H1 (cell line): ENCODE results near the gene MPP3. TPM values are rescaled to one million over a fixed set of nuclear protein-coding genes. Genes with fewer than 3 reads are reported as not detected.

Experiments used
- BRCA1 ChIP-seq: IDR thresholded peaks from 2 replicates; pipeline ENCODE4 v1.6.1; 2012; ENCODE audit warnings: low read depth, low read length, improper control_type of control experiment
- CBX8 ChIP-seq: fragments of 300-800, 300-1000 bp; sonication (generic); IDR thresholded peaks from 2 replicates; pipeline ENCODE4 v1.7.1; 2016; ENCODE audit warnings: low read depth, low read length, borderline replicate concordance
- CREB1 ChIP-seq: IDR thresholded peaks from 2 replicates; pipeline ENCODE4 v1.6.1; 2012; ENCODE audit warnings: inconsistent platforms
- PHF8 ChIP-seq: fragments of 200-600 bp; sonication (generic); conservative IDR thresholded peaks from 2 replicates; pipeline ENCODE4 v1.7.1; 2012; ENCODE audit warnings: low read depth, mild to moderate bottlenecking, inconsistent platforms, low read length, moderate library complexity
- SP2 ChIP-seq: IDR thresholded peaks from 2 replicates; pipeline ENCODE4 v1.6.1; 2012; ENCODE audit warnings: mild to moderate bottlenecking, low read length, inconsistent platforms
- polyA plus RNA-seq, 7 experiments: library from polyadenylated mRNA; depleted of rRNA in 3 of 7; stranded (reverse) in 5 of 7; unstranded in 2 of 7; fragments of >200 nt in 5 of 7; fragments of 200-250 nt in 2 of 7; gene quantifications; 1 replicate in 5 of 7; 2 replicates in 1 of 7; 4 replicates in 1 of 7; pipeline versions ENCODE4 v1.2.1 to v1.2.3, GENCODE V29; 2011 to 2013; ENCODE audit warnings: missing spikeins in 2 of 7, mixed read lengths in 2 of 7
- total RNA-seq: library from RNA; stranded (reverse); fragmentation: NEBNext Ultra II Directional; extraction: Animal tissue kit (Norgen Biotek cat#: 25700); gene quantifications from 2 replicates; pipeline ENCODE4 v1.2.1, GENCODE V29; 2021

The MPP3 gene
- total and polyA plus RNA-seq, 2 of the 8 experiments (the other 6 are each of a cell fraction or from before 2014, with no cell fraction given) = 3.1 to 6.1 TPM

GRCh38 chr17:43817826-43818225 lies 15.1 kb downstream of the MPP3 start (continued):
- TF ChIP-seq CREB1 (no peak), BRCA1 (no peak), CBX8 (no peak), PHF8 (no peak), SP2 (no peak)
- TF ChIP-seq, all 59 proteins: peak for 0
